Ovary (tissue), 9 donors: ENCODE data around the gene TMEM63A. TPM values are rescaled to one million over a fixed set of nuclear protein-coding genes. Genes with fewer than 3 reads are reported as not detected.
"Not testable (repeated sequence)": the region's sequence is repeated elsewhere in the genome, so short reads cannot be mapped to it uniquely, and the experiment has no call there.

Experiments
- DNase-seq, 5 donors: peaks; one replicate each; pipeline ENCODE4 v3.0.0-alpha.2; 2019 to 2020
- H3K27ac ChIP-seq, 2 donors: fragments of 200-600 bp; one replicate each; pipeline versions ENCODE4 v1.5.1 to v1.8.0; 2019 to 2022
- H3K27me3 ChIP-seq: fragments of 200-600 bp; one replicate; pipeline ENCODE4 v1.8.0; 2022
- H3K36me3 ChIP-seq: fragments of 200-600 bp; sonication (generic); one replicate; pipeline ENCODE4 v1.5.1; 2019
- H3K4me1 ChIP-seq: one replicate; pipeline ENCODE4 v1.8.1; 2013; ENCODE audit warnings: mild to moderate bottlenecking, moderate library complexity; ENCODE audit not compliant: insufficient read depth
- H3K4me3 ChIP-seq: fragments of 200-600 bp; sonication (generic); one replicate; pipeline ENCODE4 v1.5.1; 2017
- H3K9me3 ChIP-seq, 2 donors: fragments of 200-600 bp in 1 of 2; sonication (generic) in 1 of 2; one replicate each; pipeline versions ENCODE4 v1.5.1 to v1.8.1; 2013 to 2019; ENCODE audit warnings: mild to moderate bottlenecking in 1 of 2, moderate library complexity in 1 of 2
- EP300 ChIP-seq: sonication (generic); formaldehyde crosslinking; IDR thresholded peaks from one replicate; pipeline ENCODE4 v1.6.1; 2017; ENCODE audit warnings: antibody characterized with exemption
- POLR2A ChIP-seq: fragments of 450-650 bp; IDR thresholded peaks from one replicate; pipeline ENCODE4 v1.6.1; 2017; ENCODE audit warnings: antibody characterized with exemption, mild to moderate bottlenecking, moderate library complexity
- WGBS, 3 donors: extraction: QIAGEN DNeasy Blood & Tissue Kit in 1 of 3; methylation state at CpG; one replicate each; pipeline versions ENCODE4 v1.1.5 to v1.1.7; 2013 to 2017; 5-methylcytosine and 5-hydroxymethylcytosine counted together
- intact Hi-C, 4 donors: fragments of 100-400 bp; cut with DNase I; formaldehyde crosslinking; loops; one replicate each; pipeline versions ENCODE4 v1.11.0 to v1.15.1; 2022 to 2023
- polyA plus RNA-seq, 2 donors: library from polyadenylated mRNA; stranded (reverse); fragments of 200-250 nt in 1 of 2; fragments of 350-450 nt in 1 of 2; fragmentation: Illumina TruSeq in 1 of 2; extraction: RNeasy Lipid Tissue Mini Kit (QIAGEN cat#74804) in 1 of 2; gene quantifications; one replicate each; pipeline ENCODE4 v1.2.3, GENCODE V29; 2013 to 2014
- total RNA-seq, 7 donors: library from RNA; depleted of rRNA in 2 of 7; stranded (reverse); fragments of >200 nt in 2 of 7; fragmentation: NEBNext Ultra II Directional in 3 of 7; extraction: Animal tissue kit (Norgen Biotek cat#: 25700) in 3 of 7; gene quantifications; one replicate each; pipeline versions ENCODE4 v1.1.0 to v1.2.4, GENCODE V29; 2016 to 2023
- TF ChIP-seq, protein P1 (sequence below), 3 donors: fragments of 450-650 bp in 2 of 3; fragments of 200-600 bp in 1 of 3; IDR thresholded peaks; one replicate each; pipeline versions ENCODE4 v1.5.1 to v1.8.0; 2016 to 2022; ENCODE audit warnings: antibody characterized with exemption in 3 of 3, mild to moderate bottlenecking in 1 of 3
- donor health status: DM: no; HTN: no; CAD: no; lungs with moderate emphysema.
- donor health status: DM: no; HTN: no; CAD: no.
- donor health status: Bipolar disorder and iron deficiency.
- donor health status: DM: yes; HTN: yes; CAD: no.
- donor health status: DM: no; HTN: no; CAD: no.
- donor health status: DM: yes; HTN: yes; CAD: no.

Gene TMEM63A
- total and polyA plus RNA-seq, 9 donors: 29.6 to 82.8 (median 53.0) TPM

DNA sequence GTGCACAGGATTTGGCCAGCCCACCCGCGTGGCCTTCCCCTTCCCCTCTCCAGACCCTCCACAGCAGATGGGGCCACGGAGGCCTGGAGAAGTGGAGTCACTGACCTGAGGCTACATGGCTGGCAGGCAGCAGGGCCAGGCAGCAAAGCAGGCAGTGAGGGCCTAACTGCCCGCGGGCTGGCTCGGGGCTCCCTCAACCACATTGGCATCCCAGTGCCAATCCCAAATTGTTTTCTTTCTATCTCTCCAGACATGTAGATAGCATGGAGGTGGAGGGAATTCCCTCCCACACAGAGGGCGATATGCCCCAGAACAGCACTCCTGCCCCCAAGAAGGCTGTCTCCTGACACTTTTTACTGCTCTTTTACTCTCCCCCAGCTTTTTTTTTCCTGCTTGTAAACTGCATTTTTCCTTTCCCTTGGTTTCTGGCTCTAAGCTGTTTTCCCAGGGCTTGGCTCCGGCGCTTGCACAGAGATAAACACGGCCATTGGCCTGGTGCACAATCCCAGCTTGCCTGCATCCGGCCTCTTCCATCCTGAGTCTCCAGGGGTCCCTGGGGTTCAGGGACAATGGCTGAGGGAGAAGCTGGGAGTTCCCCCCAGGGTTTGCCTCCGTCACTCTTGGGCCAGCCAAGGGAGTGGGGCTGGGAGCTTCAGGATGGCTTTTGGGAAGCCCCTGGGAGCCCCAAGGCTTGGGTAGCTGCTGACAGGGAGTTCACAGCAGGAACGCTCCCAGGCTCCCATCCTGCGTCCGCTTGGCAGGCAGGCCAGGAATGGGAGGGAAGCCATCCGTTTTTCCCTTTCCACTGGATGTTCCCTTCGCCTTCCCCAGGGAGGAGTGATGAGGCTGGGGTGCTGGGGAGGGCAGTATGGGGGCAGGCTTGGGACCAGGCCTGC is 65.3 kb downstream of the TMEM63A start:
- H3K4me1 ChIP-seq: peaks cover 67% of the 10 kb centered on the region
- peak; percentile 80 to 88 (median 85) for DNase-seq
- 1 to 6% (median 5%) methylated on average over 17 of the region's 17 CpGs for WGBS, 3 donors
- H3K4me3 ChIP-seq: peak overlapping the region; percentile 6
- H3K27ac ChIP-seq: peak overlapping the region; percentile 78 to 89
- no peaks in the 10 kb centered on the region for H3K27me3 ChIP-seq
- H3K9me3 ChIP-seq: no peaks in the 10 kb centered on the region
- TF ChIP-seq EP300 (no peak), POLR2A (no peak)
- TF ChIP-seq, protein P1, sequence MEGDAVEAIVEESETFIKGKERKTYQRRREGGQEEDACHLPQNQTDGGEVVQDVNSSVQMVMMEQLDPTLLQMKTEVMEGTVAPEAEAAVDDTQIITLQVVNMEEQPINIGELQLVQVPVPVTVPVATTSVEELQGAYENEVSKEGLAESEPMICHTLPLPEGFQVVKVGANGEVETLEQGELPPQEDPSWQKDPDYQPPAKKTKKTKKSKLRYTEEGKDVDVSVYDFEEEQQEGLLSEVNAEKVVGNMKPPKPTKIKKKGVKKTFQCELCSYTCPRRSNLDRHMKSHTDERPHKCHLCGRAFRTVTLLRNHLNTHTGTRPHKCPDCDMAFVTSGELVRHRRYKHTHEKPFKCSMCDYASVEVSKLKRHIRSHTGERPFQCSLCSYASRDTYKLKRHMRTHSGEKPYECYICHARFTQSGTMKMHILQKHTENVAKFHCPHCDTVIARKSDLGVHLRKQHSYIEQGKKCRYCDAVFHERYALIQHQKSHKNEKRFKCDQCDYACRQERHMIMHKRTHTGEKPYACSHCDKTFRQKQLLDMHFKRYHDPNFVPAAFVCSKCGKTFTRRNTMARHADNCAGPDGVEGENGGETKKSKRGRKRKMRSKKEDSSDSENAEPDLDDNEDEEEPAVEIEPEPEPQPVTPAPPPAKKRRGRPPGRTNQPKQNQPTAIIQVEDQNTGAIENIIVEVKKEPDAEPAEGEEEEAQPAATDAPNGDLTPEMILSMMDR (IDR thresholded peaks at IDR 0.05): no peak
- no peaks in the 10 kb centered on the region for H3K36me3 ChIP-seq
- intact Hi-C loops: no loop called here

DNA sequence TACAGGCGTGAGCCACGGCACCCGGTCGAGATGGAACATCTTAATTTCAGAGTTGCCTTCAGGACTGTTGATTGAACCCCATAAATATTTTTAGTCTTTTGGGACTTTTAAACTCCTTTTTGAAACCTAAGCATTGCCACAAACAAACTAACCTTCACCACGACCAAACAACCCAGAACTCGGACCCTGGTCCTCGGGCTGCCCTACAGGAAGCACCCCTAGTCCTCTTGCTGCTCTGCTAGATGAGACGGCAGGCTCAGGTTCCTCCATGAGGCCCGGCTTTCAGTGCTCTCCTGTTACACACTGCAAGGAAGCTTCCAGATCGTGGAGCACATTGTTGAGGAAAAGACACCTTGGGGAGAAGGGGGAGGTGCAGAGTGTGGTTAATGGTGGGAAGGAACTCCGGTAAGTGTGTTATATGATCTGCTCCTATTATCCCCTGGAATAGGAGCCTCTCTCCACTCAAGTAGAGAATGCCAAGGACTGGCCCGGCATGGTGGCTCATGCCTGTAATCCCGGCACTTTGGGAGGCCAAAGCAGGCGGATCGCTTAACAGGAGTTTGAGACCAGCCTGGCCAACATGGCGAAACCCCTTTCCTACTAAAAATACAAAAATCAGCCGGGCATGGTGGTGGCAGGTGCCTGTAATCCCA is 66.5 kb downstream of the TMEM63A start:
- WGBS, 3 donors: 86 to 90% (median 89%) methylated on average over 17 of the region's 17 CpGs
- intact Hi-C loops: no loop called here
- H3K4me1 ChIP-seq: peaks cover 62% of the 10 kb centered on the region

DNA sequence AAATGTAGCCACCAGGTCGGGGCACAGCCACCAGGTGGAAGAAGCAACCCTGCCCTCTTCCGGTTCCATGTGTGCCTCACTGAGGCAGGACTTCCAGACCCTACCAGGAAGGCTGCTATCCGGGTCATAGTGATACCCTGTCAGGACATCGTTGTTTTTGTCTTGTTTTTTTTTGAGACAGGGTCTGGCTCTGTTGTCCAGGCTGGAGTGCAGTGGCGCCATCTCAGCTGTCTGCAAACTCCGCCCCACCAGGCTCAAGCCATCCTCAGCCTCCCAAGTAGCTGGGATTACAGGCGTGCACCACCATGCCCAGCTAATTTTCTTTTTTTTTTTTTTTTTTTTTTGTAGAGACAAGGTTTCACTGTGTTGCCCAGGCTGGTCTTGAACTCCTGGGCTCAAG is 67.1 kb downstream of the TMEM63A start:
- H3K27me3 ChIP-seq, H3K36me3 ChIP-seq, H3K4me3 ChIP-seq, DNase-seq, H3K9me3 ChIP-seq, intact Hi-C loops: not testable (repeated sequence)
- H3K27ac ChIP-seq: peak overlapping the region; percentile 88 to 89
- peaks cover 59% of the 10 kb centered on the region for H3K4me1 ChIP-seq
- WGBS, 3 donors: 71 to 81% (median 79%) methylated on average over 5 to 7 of the region's 7 CpGs

More for the DNA sequence above, 66.5 kb downstream of the TMEM63A start:
- Histone ChIP-seq H3K27ac (peak overlapping the region; percentile 73 to 89), H3K36me3 (no peaks in the 10 kb centered on the region), H3K4me3 (no peak overlapping the region), H3K9me3 (no peaks in the 10 kb centered on the region), H3K27me3 (no peaks in the 10 kb centered on the region)
- no peak for DNase-seq
- TF ChIP-seq, protein P1 (IDR thresholded peaks at IDR 0.05): no peak
- TF ChIP-seq EP300: no peak
- TF ChIP-seq POLR2A: no peak

DNA sequence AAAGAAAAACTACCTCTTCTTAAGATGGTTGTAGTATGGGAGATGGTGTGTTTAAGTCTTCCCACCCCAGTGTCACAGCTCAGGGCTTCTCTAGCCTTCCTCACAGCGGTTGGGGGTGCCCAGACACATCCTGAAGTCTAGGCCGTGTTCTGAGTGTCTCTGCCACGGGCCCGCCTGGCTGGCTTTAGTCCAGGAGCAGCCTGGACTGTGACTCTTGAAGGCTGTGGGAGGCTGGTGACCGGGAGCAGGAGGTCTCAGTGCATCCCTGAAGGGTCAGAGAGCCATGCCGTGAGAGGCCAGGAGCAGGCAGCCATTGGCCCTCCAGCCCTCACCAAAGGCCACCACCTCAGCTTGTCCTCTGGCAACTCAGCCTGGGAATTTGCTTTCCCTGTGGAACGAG is 67.8 kb downstream of the TMEM63A start:
- Histone ChIP-seq H3K27me3 (no peaks in the 10 kb centered on the region), H3K9me3 (no peaks in the 10 kb centered on the region), H3K4me1 (peaks cover 57% of the 10 kb centered on the region), H3K36me3 (no peaks in the 10 kb centered on the region), H3K27ac (peak overlapping the region; percentile 88 to 89), H3K4me3 (no peak overlapping the region)
- DNase-seq: peak in 3 of 5 donors; percentile 46 to 62 (median 57)
- TF ChIP-seq POLR2A (no peak), EP300 (no peak)
- TF ChIP-seq, protein P1 (IDR thresholded peaks at IDR 0.05): no peak
- intact Hi-C loops: loop anchor here in 1 of 4 donors (5.0 kb wide), 1 partner anchor 33 kb away; no protein-coding TSS in a partner anchor
- 40 to 45% (median 42%) methylated on average over 7 of the region's 7 CpGs for WGBS, 3 donors
